NCI-H2107 (cell line): ENCODE data around the gene LY86.

Source experiments
- DNase-seq: peaks from one replicate; lab custom pipeline; 2025; lab: John Stamatoyannopoulos, UW

LY86 gene

GRCh38 chr6:6682225-6682624 is 93.7 kb downstream of the LY86 start:
- DNase-seq, result no peak

GRCh38 chr6:6683969-6684833 is 95.7 kb downstream of the LY86 start:
- no peak for DNase-seq

- DNase-seq, result no peak
Observed at GRCh38 chr6:6685249-6686040, 96.9 kb downstream of the LY86 start.

DNA sequence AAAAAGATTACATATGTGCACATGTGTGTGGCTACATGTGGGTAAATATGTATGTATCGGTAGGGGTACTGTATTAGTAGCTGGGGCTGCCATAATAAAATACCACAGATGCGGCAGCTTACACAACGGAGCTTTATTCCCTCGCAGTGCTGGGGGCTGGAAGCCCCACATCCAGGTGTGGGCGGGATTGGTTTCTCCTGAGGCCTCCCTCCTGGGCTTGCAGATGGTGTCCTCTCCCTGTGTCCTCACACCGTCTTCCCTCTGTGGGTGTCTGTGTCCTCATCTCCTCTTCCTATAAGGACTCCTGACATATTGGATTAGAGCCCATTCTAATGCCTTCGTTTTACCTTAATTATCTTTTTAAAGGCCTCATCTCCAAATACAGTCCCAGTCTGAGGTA is 97.7 kb downstream of the LY86 start:
- DNase-seq, result no peak

DNA sequence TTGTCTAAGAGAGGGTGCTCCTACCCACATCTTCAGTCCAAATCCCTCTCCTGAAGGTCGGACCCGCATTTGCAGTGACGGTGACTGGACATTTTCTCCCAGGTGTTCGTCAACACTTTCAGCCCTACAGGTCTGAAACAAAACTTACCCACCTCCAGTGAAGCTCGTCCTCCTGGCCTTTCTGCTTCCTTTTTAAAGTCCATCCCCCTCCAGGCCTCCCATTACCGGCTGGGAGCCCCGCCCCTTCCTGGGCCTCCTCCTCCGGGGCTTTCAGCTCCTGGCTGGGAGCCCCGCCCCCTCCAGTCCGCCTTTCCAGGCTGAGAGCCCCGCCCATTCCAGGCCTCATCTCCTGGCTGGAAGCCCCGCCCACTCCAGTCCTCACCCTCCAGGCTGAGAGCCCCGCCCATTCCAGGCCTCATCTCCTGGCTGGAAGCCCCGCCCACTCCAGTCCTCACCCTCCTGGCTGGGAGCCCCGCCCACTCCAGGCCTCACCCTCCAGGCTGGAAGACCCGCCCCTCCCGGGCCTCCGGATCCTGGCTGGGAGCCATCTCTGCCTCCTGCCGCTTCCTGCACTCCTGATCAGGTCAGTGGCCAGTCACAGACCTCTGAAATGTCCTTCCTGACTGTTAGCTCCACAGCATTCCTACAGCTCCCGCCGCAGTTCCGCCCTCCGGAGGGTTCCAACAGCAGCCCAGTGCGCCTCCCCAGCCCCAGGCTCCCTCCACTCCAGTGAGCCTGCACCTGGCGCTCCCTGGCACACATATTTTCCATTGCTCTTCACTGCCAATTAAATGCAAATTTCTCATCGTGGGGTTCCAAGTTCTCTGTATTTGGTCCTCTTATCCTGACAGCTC is 98.5 kb downstream of the LY86 start:
- peak; percentile 77 for DNase-seq

- no peak for DNase-seq
Observed at GRCh38 chr6:6688283-6688682, 99.8 kb downstream of the LY86 start.

GRCh38 chr6:6688951-6689350 is 100.4 kb downstream of the LY86 start:
- DNase-seq, result no peak

GRCh38 chr6:6689400-6690143 is 101.1 kb downstream of the LY86 start:
- DNase-seq, result no peak

DNA sequence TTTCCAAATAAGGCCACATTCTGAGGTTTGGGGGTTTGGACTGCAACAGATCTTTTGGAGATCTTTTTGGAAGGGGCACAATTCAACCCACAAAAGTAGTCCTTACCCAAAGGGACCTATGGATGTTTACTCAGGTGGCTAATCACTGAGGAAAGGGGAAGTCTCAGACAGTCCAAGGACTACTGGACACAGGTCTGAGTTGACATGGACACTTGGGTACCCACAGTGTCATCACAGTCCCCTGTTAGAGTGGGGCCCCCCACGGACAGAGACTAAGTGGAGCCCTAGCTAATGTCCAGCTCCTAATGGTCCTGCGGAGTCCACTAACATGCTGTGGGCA is 101.6 kb downstream of the LY86 start:
- no peak for DNase-seq

- DNase-seq, result no peak
Observed at GRCh38 chr6:6694368-6694780, 105.9 kb downstream of the LY86 start.

- no peak for DNase-seq
Observed at GRCh38 chr6:6694825-6695624, 106.5 kb downstream of the LY86 start.

DNA sequence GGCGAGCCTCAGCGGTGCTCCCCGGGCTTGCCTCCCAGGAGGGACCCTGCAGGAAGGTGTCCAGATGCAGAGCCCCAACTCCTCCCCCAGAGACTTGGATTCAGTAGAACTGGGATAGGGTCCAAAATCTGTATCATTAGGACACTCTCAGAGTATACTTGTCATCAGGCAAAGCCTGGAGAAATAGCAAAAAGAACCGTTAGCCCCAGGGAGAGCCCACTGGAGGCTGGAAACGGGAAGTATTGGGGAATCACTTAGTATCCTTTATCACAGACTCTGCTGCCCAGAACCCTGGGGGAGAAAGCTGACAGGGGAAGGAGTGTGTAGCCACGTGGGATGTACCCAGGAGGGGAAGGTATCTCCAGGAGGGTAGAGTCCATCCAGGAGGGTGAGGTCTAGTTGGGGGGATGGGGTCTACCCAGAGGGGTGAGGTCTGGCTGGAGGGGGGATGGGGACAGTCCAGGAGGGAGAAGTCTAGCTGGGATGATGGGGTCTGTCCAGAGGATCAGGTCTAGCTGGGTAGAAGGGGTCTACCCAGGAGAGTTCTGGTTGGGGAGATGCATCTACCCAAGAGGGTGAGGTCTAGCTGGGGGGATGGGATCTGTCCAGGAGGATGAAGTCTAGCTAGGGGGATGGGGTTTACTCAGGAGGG is 107.2 kb downstream of the LY86 start:
- no peak for DNase-seq

- no peak for DNase-seq
Observed at GRCh38 chr6:6696867-6697531, 108.5 kb downstream of the LY86 start.

- DNase-seq, result no peak
Observed at GRCh38 chr6:6697620-6698019, 109.1 kb downstream of the LY86 start.

DNA sequence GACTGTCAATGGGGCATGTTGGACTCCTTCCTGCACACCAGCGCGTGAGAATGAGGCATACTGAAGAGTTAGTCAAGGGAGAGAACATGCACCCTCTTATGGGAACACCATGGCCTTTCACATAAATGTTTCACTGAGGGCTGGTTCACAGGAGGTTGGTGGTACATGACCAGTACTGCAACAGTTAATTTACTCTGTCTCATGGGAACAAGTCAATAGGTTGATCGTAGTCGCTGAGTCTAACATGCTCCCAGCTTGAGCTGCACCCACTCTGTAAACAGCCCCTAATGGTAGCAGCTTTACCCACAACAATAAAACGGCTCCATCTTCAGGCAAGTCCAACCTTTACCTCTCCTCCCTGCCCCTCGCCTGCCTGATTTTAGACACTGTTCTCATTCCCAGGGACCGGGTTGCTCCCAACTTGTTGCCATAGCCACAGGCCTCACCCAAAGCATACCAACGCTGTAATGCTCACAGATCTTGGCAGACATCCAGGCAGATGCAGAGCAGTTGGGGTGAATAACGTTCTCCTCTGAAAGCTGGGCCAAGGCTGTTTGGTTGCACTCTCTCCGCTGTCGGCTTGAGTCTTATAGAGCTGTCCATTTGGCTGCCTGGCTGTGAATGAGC is 111.3 kb downstream of the LY86 start:
- DNase-seq, result peak; percentile 46

GRCh38 chr6:6700407-6701270 is 112.1 kb downstream of the LY86 start:
- DNase-seq, result no peak

GRCh38 chr6:6701864-6702263 is 113.3 kb downstream of the LY86 start:
- no peak for DNase-seq

- no peak for DNase-seq
Observed at GRCh38 chr6:6703699-6704098, 115.2 kb downstream of the LY86 start.
